Kidney epithelial cell (primary cell): Measurements from ENCODE around the gene SNX25. TPM values are rescaled to one million over a fixed set of nuclear protein-coding genes. Genes with fewer than 3 reads are reported as not detected.

Source experiments
- DNase-seq: peaks from one replicate; pipeline ENCODE4 v3.0.0-alpha.2; 2010; ENCODE audit warnings: low read depth
- H3K27me3 ChIP-seq: 2 replicates; pipeline ENCODE4 v1.6.0; 2011; ENCODE audit warnings: low read length; ENCODE audit not compliant: control insufficient read depth, insufficient read depth
- H3K36me3 ChIP-seq: 2 replicates; pipeline ENCODE4 v1.5.1; 2011; ENCODE audit warnings: low read length; ENCODE audit not compliant: control insufficient read depth, insufficient read depth
- H3K4me3 ChIP-seq: 2 replicates; pipeline ENCODE4 v1.5.1; 2011; ENCODE audit warnings: low read depth, mild to moderate bottlenecking, control low read depth, low read length
- CTCF ChIP-seq: IDR thresholded peaks from 2 replicates; pipeline ENCODE4 v1.5.1; 2011; ENCODE audit warnings: mild to moderate bottlenecking, moderate library complexity, low read length, control low read depth, inconsistent platforms; ENCODE audit not compliant: insufficient read depth, poor library complexity, severe bottlenecking
- total RNA-seq: library from RNA; depleted of rRNA; stranded (reverse); fragments of >200 nt; gene quantifications from 2 replicates; pipeline ENCODE4 v1.2.3, GENCODE V29; 2015

The SNX25 gene
- total RNA-seq, result 15.5 and 15.7 TPM in 2 replicates

- DNase-seq, result no peak
- no peaks in the 10 kb centered on the region for H3K27me3 ChIP-seq
- no peak for TF ChIP-seq CTCF
These were observed at the start of gene SNX25 for GRCh38 chr4:185209031-185209851. TSS of gene SNX25 (plus strand) at chr4:185209598. CDS start at chr4:185209827, 229 bp downstream.

GRCh38 chr4:185165605-185166063 is 43.8 kb upstream of the SNX25 start:
- Histone ChIP-seq H3K36me3 (no peaks in the 10 kb centered on the region), H3K27me3 (no peaks in the 10 kb centered on the region), H3K4me3 (no peak overlapping the region)
- TF ChIP-seq CTCF, result no peak
- DNase-seq, result peak; percentile 50

More at GRCh38 chr4:185209031-185209851, at the start of gene SNX25:
- H3K36me3 ChIP-seq, result no peaks in the 10 kb centered on the region
- peak within 1 kb of the TSS; percentile 99 for H3K4me3 ChIP-seq

DNA sequence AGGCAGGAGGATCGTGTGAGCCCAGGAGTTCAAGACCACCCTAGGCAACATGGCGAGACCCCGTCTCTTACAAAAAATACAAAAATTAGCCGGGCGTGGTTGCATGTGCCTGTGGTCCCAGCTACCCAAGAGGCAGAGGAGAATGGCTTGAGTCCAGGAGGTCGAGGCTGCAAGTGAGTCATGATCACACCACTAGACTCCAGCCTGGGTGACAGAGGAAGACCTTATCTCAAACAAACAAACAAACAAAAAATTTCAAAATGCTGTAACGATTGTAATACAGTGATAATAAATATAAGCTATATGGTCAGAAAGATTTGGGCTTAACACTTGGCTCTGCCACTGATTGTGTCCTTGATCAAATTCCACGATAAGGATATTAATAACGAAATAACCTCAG is 42.2 kb upstream of the SNX25 start:
- Histone ChIP-seq H3K27me3 (no peaks in the 10 kb centered on the region), H3K4me3 (no peak overlapping the region), H3K36me3 (no peaks in the 10 kb centered on the region)
- TF ChIP-seq CTCF, result no peak
- DNase-seq, result no peak

- no peak for DNase-seq
- no peak for TF ChIP-seq CTCF
- Histone ChIP-seq H3K4me3 (no peak overlapping the region), H3K27me3 (no peaks in the 10 kb centered on the region), H3K36me3 (no peaks in the 10 kb centered on the region)
These were observed 37.9 kb upstream of the SNX25 start for GRCh38 chr4:185171373-185172071.

DNA sequence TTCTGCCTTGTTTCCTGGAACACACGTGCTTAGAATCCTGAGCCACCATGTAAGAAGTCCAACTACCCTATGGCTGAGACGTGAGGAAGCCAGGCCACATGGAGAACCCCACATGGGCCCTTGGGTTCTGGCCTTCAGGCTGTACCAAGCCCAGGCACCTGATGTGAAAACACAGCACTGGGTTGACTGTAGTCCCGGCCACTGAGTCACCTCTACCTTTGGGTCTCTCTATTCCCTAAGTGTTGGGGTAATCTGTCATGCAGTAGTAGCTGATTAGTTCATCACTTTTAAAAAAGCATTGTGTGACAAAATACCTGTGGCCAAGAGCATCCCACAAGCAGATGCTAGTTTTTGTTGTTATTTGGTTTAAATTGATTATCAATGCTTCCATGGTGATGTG is 29.9 kb upstream of the SNX25 start:
- Histone ChIP-seq H3K27me3 (no peaks in the 10 kb centered on the region), H3K4me3 (no peak overlapping the region), H3K36me3 (no peaks in the 10 kb centered on the region)
- TF ChIP-seq CTCF, result no peak
- DNase-seq, result no peak
